Measurements from ENCODE around the gene ZBTB7C. TPM values are rescaled to one million over a fixed set of nuclear protein-coding genes. Genes with fewer than 3 reads are reported as not detected.

Gene ZBTB7C
- total and polyA plus RNA-seq, 2 of the 8 experiments (the other 6 are each of a cell fraction or from before 2014, with no cell fraction given), result 0.15 to 0.45 TPM

GRCh38 chr18:48203288-48203945 lies 205.8 kb downstream of the ZBTB7C start:
- no peak overlapping the region for H4K8ac ChIP-seq (ENCODE audit: extremely low read depth, insufficient read depth, low read length)
- no peak for DNase-seq (ENCODE audit: low read depth in 1 of 2, low spot score in 2 of 2)
- H2BK5ac ChIP-seq (ENCODE audit: low read depth, low read length), result no peak overlapping the region
- no peak overlapping the region for H4K5ac ChIP-seq (ENCODE audit: insufficient read length, low read depth, low read length)
- 0 out of 2 replicates have a peak overlapping the region, but pooled peaks have one; percentile 65 for H2AK5ac ChIP-seq (ENCODE audit: low read depth, low read length)
- ChIA-PET POLR2A (ENCODE audit: partially characterized antibody) (no interaction called here), CTCF (ENCODE audit: partially characterized antibody) (interaction anchor here (1.1 to 2.1 kb wide), 5 partner anchors 10 to 173 kb away, joined by 3 to 8 read pairs (median 3); no protein-coding TSS in a partner anchor)
- H3K4me1 ChIP-seq (replicated peaks in 1 of 4; ENCODE audit: control insufficient read depth in 3 of 4, insufficient read depth in 4 of 4, low read length in 3 of 4), result peaks cover 0 to 3% (median 0%) of the 10 kb centered on the region in 4 experiments; a peak in 1 of 7 replicates
- no peak overlapping the region for H2BK120ac ChIP-seq (replicated peaks; ENCODE audit: low read depth, low read length)
- FAIRE-seq, result no peak
- no peak overlapping the region for H3K4ac ChIP-seq (replicated peaks; ENCODE audit: insufficient read length, low read depth, low read length)
- no peak overlapping the region for H3K4me2 ChIP-seq (ENCODE audit: insufficient read depth in 1 of 2, low read depth in 2 of 2, low read length in 2 of 2)
- H3K18ac ChIP-seq (ENCODE audit: extremely low read depth, low read length), result no peak overlapping the region
- no peak overlapping the region for H4K91ac ChIP-seq (replicated peaks; ENCODE audit: insufficient read length, low read length)
- no peak overlapping the region for H3K23ac ChIP-seq (ENCODE audit: insufficient read length)
- 94% methylated on average over 4 of the region's 4 CpGs; no CpG with 5 or more reads in 1 of the 2 experiments for WGBS, 2 experiments (ENCODE audit: extremely low coverage in 1 of 2, insufficient coverage in 1 of 2, insufficient read length in 1 of 2, insufficient replicate concordance in 2 of 2, low coverage in 1 of 2, low lambda C conversion rate in 2 of 2, missing lambda C conversion rate in 1 of 2)
- no peak overlapping the region for H2AFZ ChIP-seq (ENCODE audit: low read length)
- no peak overlapping the region for H3K56ac ChIP-seq (replicated peaks; ENCODE audit: insufficient read length, low read depth, low read length)
- H4K20me1 ChIP-seq (replicated peaks in 1 of 2; ENCODE audit: control insufficient read depth in 1 of 2, insufficient read depth in 2 of 2, low read length in 2 of 2), result peaks cover 0 to 2% of the 10 kb centered on the region in 2 experiments
- H2BK20ac ChIP-seq (ENCODE audit: low read length), result no peak overlapping the region
- no peak for TF ChIP-seq YY1 (IDR thresholded peaks at IDR 0.05; ENCODE audit: low read depth, low read length)
- TF ChIP-seq SP4 (IDR thresholded peaks at IDR 0.05; ENCODE audit: low read length), result no peak
- TF ChIP-seq MAX (IDR thresholded peaks at IDR 0.05), result no peak
- no peak for TF ChIP-seq RXRA (IDR thresholded peaks at IDR 0.05; ENCODE audit: insufficient read depth, low read depth, low read length)
- TF ChIP-seq KDM1A (IDR thresholded peaks at IDR 0.05; ENCODE audit: borderline replicate concordance, low read length), result no peak
- H3K36me3 ChIP-seq (ENCODE audit: control insufficient read depth in 2 of 4, insufficient read depth in 4 of 4, low read length in 3 of 4), result no peaks in the 10 kb centered on the region
- H3K27me3 ChIP-seq (replicated peaks in 1 of 4; ENCODE audit: control insufficient read depth in 3 of 4, extremely low read depth in 1 of 4, insufficient read depth in 3 of 4, low read length in 3 of 4), result no peaks in the 10 kb centered on the region
- no peak overlapping the region for H3K27ac ChIP-seq (ENCODE audit: low read depth, low read length)
- no peak overlapping the region for H3K4me3 ChIP-seq (ENCODE audit: extremely low read depth in 1 of 4, insufficient read depth in 2 of 4, low read depth in 3 of 4, low read length in 4 of 4)
- H2BK15ac ChIP-seq (ENCODE audit: low read length), result no peak overlapping the region
- H3K14ac ChIP-seq (ENCODE audit: insufficient read length), result no peak overlapping the region
- peaks cover 2% of the 10 kb centered on the region; the same call in 1 of the 2 replicates for H3K23me2 ChIP-seq (ENCODE audit: low read depth, low read length)
- H2BK12ac ChIP-seq (ENCODE audit: low read depth, low read length), result no peak overlapping the region
- no peak overlapping the region for H3K9ac ChIP-seq (replicated peaks in 1 of 4; ENCODE audit: extremely low read depth in 1 of 4, low read depth in 3 of 4, low read length in 3 of 4)
- H3K79me1 ChIP-seq (ENCODE audit: low read depth, low read length), result no peaks in the 10 kb centered on the region
- H3K9me3 ChIP-seq (ENCODE audit: insufficient read depth in 2 of 2, low read depth in 1 of 2, low read length in 1 of 2), result no peaks in the 10 kb centered on the region
- H3K79me2 ChIP-seq (ENCODE audit: control insufficient read depth in 1 of 2, insufficient read depth in 2 of 2, low read length in 2 of 2), result no peaks in the 10 kb centered on the region
